ENCODE results near the gene AFAP1L1. TPM values are rescaled to one million over a fixed set of nuclear protein-coding genes. Genes with fewer than 3 reads are reported as not detected.
"Not testable (repeated sequence)": the region's sequence is repeated elsewhere in the genome, so short reads cannot be mapped to it uniquely, and the experiment has no call there.

The AFAP1L1 gene
- total RNA-seq, 1 donor from 2014 or later, result 8.4 TPM

GRCh38 chr5:149389552-149390495 is 118.2 kb downstream of the AFAP1L1 start:
- DNase-seq (ENCODE audit: low spot score), result no peak

GRCh38 chr5:149391076-149391475 is 119.4 kb downstream of the AFAP1L1 start:
- not testable (repeated sequence) for DNase-seq (ENCODE audit: low spot score)

Other genes starting within 250 kb of the AFAP1L1 start
- gene SH3TC2, start 208.8 kb upstream of the AFAP1L1 start, total RNA-seq, result 70.0 TPM
- 101 TPM for gene ABLIM3, start 130.4 kb upstream of the AFAP1L1 start, total RNA-seq
- gene GRPEL2, start 73.6 kb downstream of the AFAP1L1 start, total RNA-seq, result 14.4 TPM
- gene PCYOX1L, start 86.2 kb downstream of the AFAP1L1 start, total RNA-seq, result 14.7 TPM
- not detected for gene IL17B, start 107.4 kb downstream of the AFAP1L1 start, total RNA-seq

Measured in ureter (tissue), 1 donor.